HG03439 (cell line): ENCODE results near the gene RGS6.

Source experiments
- ATAC-seq: cut with Tn5 transposase; IDR thresholded peaks from one replicate; pipeline ENCODE4 v1.9.1; 2021; ENCODE audit warnings: mild to moderate bottlenecking, moderate library complexity; ENCODE audit not compliant: unreplicated experiment

RGS6 gene

DNA sequence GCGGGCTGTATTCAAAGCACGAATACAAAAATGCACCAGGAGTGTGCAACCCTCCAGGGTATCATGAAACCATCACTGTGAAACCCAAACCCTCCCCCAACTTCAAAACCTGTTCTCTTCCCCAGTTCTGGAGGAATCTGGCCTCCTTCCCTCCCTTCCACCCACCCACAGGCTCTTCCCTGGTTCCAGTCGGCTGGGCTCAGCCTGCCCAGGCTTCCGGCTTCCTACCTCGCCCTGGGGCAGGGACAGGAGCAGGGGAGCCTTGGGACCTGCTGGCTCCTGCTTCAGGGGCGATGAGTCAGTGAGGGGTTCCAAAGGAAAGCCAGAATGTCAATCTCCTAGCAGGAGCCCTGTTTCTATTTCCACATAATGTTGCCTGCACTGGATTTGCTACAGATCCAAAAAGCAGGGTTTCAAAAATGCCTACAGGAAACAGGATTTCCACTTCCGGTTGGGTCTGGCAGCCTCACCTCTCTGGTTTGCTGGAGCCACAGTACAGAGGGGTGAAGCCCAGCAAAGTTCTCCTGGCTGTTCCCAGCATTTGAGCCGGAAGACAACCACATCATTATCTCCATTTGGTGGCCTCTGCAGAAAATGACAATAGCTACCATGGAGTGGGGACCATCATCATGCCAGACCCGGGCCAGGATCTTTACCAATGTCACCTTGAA lies 683.4 kb downstream of the RGS6 start:
- no peak for ATAC-seq
